GM21360 (cell line): ENCODE data around the gene TMED6.
"Not testable (repeated sequence)": the region's sequence is repeated elsewhere in the genome, so short reads cannot be mapped to it uniquely, and the experiment has no call there.

Experiments used
- ATAC-seq: cut with Tn5 transposase; IDR thresholded peaks from one replicate; pipeline ENCODE4 v1.9.1; 2021; ENCODE audit warnings: mild to moderate bottlenecking, moderate library complexity; ENCODE audit not compliant: unreplicated experiment

TMED6 gene

GRCh38 chr16:69363281-69363717, 11.7 kb upstream of the TMED6 start:
- ATAC-seq = no peak

GRCh38 chr16:69360070-69360469, 8.5 kb upstream of the TMED6 start:
- ATAC-seq = not testable (repeated sequence)

- no peak for ATAC-seq
Measured at GRCh38 chr16:69350536-69351133, 951 bp downstream of the TMED6 start.

GRCh38 chr16:69349536-69349935, 2.0 kb downstream of the TMED6 start:
- no peak for ATAC-seq

- ATAC-seq = no peak
Measured at GRCh38 chr16:69348222-69348621, 3.4 kb downstream of the TMED6 start.

GRCh38 chr16:69346683-69347082, 4.9 kb downstream of the TMED6 start:
- no peak for ATAC-seq

GRCh38 chr16:69345923-69346322, 5.7 kb downstream of the TMED6 start:
- ATAC-seq = no peak

- no peak for ATAC-seq
Measured at GRCh38 chr16:69344171-69344570, 7.4 kb downstream of the TMED6 start.

- ATAC-seq = no peak
Measured at GRCh38 chr16:69340095-69340644, 11.4 kb downstream of the TMED6 start.

- peak; percentile 86 for ATAC-seq
Measured at GRCh38 chr16:69339289-69340094, 12.1 kb downstream of the TMED6 start, which contains the start of the genes COG8 and NIP7. COG8 (minus strand) TSS chr16:69339564; CDS start chr16:69339552, 12 bp downstream. NIP7 (plus strand) TSS chr16:69339772; CDS start chr16:69339830, 58 bp downstream.

GRCh38 chr16:69338557-69339288, 12.9 kb downstream of the TMED6 start:
- ATAC-seq = no peak

- no peak for ATAC-seq
Measured at GRCh38 chr16:69334696-69335095, 16.9 kb downstream of the TMED6 start.

- ATAC-seq = peak; percentile 87
Measured at GRCh38 chr16:69330286-69331109, 21.1 kb downstream of the TMED6 start, which contains the start of gene PDF. PDF (minus strand) TSS chr16:69330588; CDS start chr16:69330570, 18 bp downstream.

- peak; percentile 17 for ATAC-seq
Measured at GRCh38 chr16:69329369-69330285, 22.0 kb downstream of the TMED6 start.

GRCh38 chr16:69328854-69329316, 22.7 kb downstream of the TMED6 start:
- no peak for ATAC-seq

GRCh38 chr16:69327585-69328310, 23.8 kb downstream of the TMED6 start:
- ATAC-seq = no peak

GRCh38 chr16:69326172-69326873, 25.3 kb downstream of the TMED6 start:
- no peak for ATAC-seq

- ATAC-seq = no peak
Measured at GRCh38 chr16:69325784-69326171, 25.8 kb downstream of the TMED6 start.
